Measurements from ENCODE around the gene PRSS27.

PRSS27 gene
- total RNA-seq, result 0.83 to 1.1 reads per million in 2 experiments

- no peak for DNase-seq (ENCODE audit: low read depth)
These were observed at the start of gene PRSS27 for GRCh38 chr16:2720064-2720457. Gene PRSS27, minus strand, starts transcription at chr16:2720224. Its CDS starts 64 bp downstream, at chr16:2720160.

GRCh38 chr16:2769675-2770056 lies 49.6 kb upstream of the PRSS27 start:
- DNase-seq (ENCODE audit: low read depth), result no peak

DNA sequence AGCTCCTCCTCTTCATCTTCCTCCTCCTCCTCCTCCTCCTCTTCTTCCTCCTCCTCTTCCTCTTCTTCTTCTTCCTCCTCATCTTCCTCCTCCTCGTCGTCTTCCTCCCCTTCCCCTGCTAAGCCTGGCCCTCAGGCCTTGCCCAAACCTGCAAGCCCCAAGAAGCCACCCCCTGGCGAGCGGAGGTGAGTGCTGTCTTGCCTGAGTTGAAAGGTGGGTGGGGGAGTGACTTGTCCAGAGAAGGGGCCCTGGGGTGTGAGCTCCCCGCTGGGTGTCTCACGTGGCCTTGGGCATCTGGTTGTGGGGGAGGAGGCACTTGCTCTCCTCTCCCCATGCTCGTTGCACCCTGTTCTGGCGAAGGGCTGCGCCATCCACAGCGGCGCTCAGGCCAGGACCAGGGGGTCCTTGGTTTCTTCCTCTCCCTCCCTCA lies 49.1 kb upstream of the PRSS27 start:
- no peak for DNase-seq (ENCODE audit: low read depth)

GRCh38 chr16:2768403-2769089 lies 48.5 kb upstream of the PRSS27 start:
- no peak for DNase-seq (ENCODE audit: low read depth)

DNA sequence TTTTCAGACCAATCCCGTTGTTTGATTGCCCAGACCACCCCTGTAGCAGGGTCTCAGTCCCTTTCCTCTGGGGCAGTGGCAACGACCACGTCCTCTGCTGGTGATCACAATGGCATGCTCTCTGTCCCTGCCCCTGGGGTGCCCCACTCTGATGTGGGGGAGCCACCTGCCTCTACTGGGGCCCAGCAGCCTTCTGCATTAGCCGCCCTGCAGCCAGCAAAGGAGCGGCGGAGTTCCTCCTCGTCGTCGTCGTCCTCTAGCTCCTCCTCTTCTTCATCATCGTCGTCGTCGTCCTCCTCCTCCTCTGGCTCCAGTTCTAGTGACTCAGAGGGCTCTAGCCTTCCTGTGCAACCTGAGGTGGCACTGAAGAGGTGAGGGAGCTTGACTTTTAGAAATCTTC lies 47.9 kb upstream of the PRSS27 start:
- no peak for DNase-seq (ENCODE audit: low read depth)

DNA sequence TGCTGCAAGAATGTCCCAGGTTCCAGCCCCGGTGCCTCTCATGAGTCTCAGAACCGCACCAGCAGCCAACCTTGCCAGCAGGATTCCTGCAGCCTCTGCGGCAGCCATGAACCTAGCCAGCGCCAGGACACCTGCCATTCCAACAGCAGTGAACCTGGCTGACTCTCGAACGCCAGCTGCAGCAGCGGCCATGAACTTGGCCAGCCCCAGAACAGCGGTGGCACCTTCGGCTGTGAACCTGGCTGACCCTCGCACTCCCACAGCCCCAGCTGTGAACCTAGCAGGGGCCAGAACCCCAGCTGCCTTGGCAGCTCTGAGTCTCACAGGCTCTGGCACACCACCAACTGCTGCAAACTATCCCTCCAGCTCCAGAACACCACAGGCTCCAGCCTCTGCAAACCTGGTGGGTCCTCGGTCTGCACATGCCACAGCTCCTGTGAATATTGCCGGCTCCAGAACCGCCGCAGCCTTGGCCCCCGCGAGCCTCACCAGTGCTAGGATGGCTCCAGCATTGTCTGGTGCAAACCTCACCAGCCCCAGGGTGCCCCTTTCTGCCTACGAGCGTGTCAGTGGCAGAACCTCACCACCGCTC lies 47.2 kb upstream of the PRSS27 start:
- DNase-seq (ENCODE audit: low read depth), result no peak

DNA sequence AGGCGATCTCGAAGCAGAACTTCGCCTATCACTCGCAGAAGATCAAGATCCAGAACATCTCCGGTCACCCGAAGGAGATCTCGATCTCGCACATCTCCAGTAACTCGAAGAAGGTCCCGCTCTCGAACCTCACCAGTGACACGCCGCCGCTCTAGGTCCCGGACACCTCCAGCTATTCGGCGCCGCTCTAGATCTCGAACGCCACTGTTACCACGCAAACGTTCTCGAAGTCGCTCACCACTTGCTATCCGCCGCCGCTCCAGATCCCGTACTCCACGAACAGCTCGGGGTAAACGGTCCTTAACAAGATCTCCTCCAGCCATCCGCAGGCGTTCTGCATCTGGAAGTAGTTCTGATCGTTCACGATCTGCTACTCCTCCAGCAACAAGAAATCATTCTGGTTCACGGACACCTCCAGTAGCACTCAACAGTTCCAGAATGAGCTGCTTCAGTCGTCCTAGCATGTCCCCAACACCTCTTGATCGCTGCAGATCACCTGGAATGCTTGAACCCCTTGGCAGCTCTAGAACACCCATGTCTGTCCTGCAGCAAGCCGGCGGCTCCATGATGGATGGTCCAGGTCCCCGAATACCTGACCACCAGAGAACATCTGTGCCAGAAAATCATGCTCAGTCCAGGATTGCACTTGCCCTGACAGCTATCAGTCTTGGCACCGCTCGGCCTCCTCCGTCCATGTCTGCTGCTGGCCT lies 46.6 kb upstream of the PRSS27 start:
- no peak for DNase-seq (ENCODE audit: low read depth)

GRCh38 chr16:2765462-2766404 lies 45.7 kb upstream of the PRSS27 start:
- no peak for DNase-seq (ENCODE audit: low read depth)

- DNase-seq (ENCODE audit: low read depth), result no peak
These were observed 44.7 kb upstream of the PRSS27 start for GRCh38 chr16:2764718-2765117.

DNA sequence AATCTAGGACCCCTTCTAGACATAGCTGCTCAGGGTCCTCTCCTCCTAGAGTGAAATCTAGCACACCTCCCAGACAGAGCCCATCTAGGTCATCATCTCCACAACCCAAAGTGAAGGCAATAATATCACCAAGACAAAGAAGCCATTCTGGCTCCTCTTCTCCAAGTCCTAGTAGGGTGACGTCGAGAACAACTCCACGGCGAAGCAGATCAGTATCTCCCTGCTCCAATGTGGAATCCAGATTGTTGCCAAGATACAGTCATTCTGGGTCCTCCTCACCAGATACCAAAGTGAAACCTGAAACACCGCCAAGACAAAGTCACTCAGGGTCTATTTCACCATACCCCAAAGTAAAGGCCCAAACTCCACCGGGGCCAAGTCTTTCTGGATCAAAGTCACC lies 43.1 kb upstream of the PRSS27 start:
- DNase-seq (ENCODE audit: low read depth), result no peak

GRCh38 chr16:2762711-2763110 lies 42.7 kb upstream of the PRSS27 start:
- DNase-seq (ENCODE audit: low read depth), result no peak

DNA sequence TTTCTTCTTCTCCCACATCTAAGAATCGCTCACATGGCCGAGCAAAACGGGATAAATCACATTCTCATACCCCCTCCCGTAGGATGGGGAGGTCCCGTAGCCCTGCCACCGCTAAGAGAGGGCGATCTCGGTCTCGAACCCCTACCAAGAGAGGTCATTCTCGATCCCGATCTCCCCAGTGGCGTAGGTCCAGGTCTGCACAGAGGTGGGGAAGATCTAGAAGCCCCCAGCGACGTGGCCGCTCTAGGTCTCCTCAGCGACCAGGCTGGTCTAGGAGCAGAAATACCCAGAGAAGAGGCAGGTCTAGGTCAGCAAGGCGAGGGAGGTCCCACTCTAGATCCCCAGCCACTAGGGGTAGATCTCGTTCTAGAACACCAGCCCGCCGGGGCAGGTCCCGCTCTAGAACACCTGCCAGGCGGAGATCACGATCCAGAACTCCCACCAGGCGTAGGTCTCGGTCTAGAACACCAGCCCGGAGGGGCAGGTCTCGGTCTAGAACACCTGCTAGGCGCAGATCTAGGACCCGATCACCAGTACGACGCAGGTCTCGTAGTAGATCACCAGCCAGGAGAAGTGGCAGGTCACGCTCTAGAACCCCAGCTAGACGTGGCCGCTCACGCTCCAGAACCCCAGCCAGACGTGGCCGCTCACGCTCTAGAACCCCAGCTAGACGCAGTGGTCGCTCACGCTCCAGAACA lies 42.0 kb upstream of the PRSS27 start:
- DNase-seq (ENCODE audit: low read depth), result no peak

- no peak for DNase-seq (ENCODE audit: low read depth)
These were observed 41.4 kb upstream of the PRSS27 start for GRCh38 chr16:2761472-2761871.

DNA sequence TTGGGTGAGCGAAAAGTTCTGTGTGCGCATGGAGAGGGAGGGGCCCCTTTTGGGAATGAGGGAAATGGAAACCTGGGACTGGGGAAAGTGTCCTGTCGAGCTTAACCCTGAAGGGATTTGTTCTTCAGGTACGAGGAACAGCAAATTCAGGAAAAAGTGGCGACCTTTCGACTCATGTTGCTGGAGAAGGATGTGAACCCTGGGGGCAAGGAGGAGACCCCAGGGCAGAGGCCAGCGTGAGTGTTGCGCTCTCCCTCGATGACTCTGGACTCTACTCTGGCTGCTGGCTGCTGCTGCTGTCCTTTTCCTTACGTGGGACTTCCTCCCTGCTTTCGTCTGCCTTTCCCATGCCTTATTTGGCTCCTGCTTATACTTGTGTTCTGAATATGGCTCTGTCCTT lies 37.3 kb upstream of the PRSS27 start:
- no peak for DNase-seq (ENCODE audit: low read depth)

DNA sequence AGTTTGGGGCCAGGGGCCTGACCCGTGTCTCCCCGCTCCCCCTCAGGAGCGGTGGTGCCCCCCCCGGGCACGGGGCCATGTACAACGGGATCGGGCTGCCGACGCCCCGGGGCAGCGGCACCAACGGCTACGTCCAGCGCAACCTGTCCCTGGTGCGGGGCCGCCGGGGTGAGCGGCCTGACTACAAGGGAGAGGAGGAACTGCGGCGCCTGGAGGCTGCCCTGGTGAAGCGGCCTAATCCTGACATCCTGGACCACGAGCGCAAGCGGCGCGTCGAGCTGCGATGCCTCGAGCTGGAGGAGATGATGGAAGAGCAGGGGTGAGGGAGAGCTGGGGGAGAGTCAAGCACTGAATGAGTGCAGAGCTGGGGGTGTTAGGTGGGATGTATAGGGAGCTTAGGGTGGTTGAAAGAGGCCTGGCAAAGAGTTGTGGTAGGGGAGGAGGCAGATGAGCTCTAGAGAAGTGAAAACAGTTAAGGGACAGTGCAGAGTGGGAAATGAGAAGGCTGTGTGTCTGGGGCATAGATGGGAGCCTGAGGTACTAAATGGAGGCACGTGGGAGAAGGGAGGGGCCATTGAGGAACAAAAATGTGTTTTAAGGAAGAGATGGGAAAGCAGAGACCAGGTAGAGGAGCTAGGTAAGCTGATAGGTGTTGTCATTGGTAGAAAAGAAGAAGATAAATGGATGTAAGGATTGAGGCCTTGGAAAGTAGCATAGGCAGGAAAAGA lies 36.4 kb upstream of the PRSS27 start:
- DNase-seq (ENCODE audit: low read depth), result no peak

- DNase-seq (ENCODE audit: low read depth), result no peak
These were observed 35.1 kb upstream of the PRSS27 start for GRCh38 chr16:2755158-2755557.

DNA sequence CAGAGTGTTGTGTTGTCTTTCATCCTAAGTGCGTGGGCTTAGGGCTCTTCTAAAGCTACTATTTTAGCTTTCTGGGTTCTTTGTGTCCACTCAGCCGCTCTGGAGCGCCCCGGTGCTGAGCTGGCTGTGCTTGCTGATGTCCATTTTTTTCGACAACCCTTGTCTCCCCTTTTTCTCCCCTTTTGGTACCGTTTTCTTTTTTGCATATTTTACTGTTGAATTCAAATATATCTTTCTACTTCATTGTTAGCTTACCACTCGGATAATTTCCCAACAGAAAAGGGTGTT lies 33.7 kb upstream of the PRSS27 start:
- DNase-seq (ENCODE audit: low read depth), result no peak

DNA sequence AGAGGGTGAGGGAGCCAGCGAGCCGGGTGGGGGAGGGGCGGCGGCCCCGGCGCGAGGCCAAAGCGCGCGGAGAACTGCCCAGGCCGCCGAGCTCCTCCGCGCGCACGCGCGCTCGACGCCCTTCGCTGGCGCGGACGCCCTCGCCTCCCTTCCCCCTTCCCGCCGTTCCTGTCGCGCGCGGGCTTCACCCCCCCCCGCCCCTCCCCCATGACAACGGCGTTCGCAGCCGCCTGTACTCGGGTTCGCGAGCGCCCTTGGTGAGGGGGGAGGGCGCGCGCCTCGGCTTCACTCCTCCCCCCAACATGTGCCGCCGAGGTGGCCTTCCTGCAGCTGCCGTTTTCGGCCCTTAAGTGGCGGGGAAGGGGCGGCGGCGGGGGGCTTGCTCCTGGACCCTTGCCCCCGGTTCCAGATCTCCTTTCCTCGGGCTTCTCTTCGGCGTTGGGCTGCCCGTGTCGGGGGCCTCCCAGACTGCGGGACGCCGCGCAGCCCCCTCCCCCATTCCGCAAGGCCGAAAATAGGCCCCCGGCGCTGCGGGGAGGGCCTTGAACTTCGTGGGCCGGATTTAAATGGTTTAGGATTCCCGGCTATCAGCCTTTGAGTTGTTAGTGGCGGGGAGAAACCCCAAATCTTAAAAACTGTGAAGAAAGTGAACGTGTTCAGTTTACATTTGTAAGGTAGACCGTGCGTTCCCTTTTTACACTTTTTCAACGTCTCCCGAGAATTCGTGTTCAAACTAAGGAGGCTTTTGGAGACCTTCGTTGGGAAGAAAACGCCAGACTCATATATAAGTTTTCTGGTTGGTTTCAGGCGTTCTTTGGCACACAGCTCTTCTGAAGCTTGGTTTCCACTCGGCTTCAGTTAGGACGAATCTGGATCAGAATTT lies 33.1 kb upstream of the PRSS27 start:
- DNase-seq (ENCODE audit: low read depth), result peak; percentile 49

- DNase-seq (ENCODE audit: low read depth), result peak; percentile 89
These were observed 32.2 kb upstream of the PRSS27 start, which contains the start of gene SRRM2 for GRCh38 chr16:2752035-2752849. Gene SRRM2, plus strand, starts transcription at chr16:2752638. Its CDS starts 3,727 bp downstream, at chr16:2756365.

Data from T follicular helper cell (primary cell).